Testis (tissue), 2 donors: ENCODE data around the gene CCSER2.
"Not testable (repeated sequence)": the region's sequence is repeated elsewhere in the genome, so short reads cannot be mapped to it uniquely, and the experiment has no call there.

ENCODE experiments used
- POLR2A ChIP-seq: fragments of 450-650 bp; IDR thresholded peaks from one replicate; pipeline ENCODE4 v1.6.1; 2017; ENCODE audit warnings: antibody characterized with exemption, mild to moderate bottlenecking, moderate library complexity
- TF ChIP-seq, protein P1 (sequence below), 3 experiments: fragments of 450-650 bp in 2 of 3; fragments of 200-600 bp in 1 of 3; sonication (generic) in 1 of 3; IDR thresholded peaks; one replicate each; pipeline ENCODE4 v1.5.1; 2016 to 2019; ENCODE audit warnings: antibody characterized with exemption in 3 of 3, mild to moderate bottlenecking in 2 of 3, moderate library complexity in 1 of 3

DNA sequence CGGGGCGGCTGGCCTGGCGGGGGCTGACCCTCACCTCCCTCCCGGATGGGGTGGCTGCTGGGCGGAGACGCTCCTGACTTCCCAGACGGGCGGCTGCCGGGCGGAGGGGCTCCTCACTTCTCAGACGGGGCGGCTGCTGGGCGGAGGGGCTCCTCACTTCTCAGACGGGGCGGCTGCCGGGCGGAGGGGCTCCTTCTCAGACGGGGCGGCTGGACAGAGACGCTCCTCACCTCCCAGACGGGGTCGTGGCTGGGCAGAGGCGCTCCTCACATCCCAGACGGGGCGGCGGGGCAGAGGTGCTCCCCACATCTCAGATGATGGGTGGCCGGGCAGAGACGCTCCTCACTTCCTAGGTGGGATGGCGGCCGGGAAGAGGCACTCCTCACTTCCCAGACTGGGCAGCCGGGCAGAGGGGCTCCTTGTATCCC lies 19.2 kb downstream of the CCSER2 start:
- TF ChIP-seq, protein P1, sequence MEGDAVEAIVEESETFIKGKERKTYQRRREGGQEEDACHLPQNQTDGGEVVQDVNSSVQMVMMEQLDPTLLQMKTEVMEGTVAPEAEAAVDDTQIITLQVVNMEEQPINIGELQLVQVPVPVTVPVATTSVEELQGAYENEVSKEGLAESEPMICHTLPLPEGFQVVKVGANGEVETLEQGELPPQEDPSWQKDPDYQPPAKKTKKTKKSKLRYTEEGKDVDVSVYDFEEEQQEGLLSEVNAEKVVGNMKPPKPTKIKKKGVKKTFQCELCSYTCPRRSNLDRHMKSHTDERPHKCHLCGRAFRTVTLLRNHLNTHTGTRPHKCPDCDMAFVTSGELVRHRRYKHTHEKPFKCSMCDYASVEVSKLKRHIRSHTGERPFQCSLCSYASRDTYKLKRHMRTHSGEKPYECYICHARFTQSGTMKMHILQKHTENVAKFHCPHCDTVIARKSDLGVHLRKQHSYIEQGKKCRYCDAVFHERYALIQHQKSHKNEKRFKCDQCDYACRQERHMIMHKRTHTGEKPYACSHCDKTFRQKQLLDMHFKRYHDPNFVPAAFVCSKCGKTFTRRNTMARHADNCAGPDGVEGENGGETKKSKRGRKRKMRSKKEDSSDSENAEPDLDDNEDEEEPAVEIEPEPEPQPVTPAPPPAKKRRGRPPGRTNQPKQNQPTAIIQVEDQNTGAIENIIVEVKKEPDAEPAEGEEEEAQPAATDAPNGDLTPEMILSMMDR (IDR thresholded peaks at IDR 0.05), result not testable (repeated sequence)
- not testable (repeated sequence) for TF ChIP-seq POLR2A
